Activated CD4-positive, alpha-beta T cell treated with anti-CD3 and anti-CD28 coated beads for 24 hours (primary cell): Measurements from ENCODE around the gene MOGAT2.

Source experiments
- DNase-seq, 2 donors: peaks; one replicate each; pipeline ENCODE4 v3.0.0-alpha.2; 2020; ENCODE audit warnings: low read depth in 2 of 2

Gene MOGAT2

GRCh38 chr11:75759832-75760231 is 42.2 kb downstream of the MOGAT2 start:
- no peak for DNase-seq

GRCh38 chr11:75760243-75760642 is 42.6 kb downstream of the MOGAT2 start:
- no peak for DNase-seq

GRCh38 chr11:75760710-75761493 is 43.3 kb downstream of the MOGAT2 start:
- no peak for DNase-seq

GRCh38 chr11:75762158-75762557 is 44.5 kb downstream of the MOGAT2 start:
- DNase-seq: no peak

GRCh38 chr11:75762885-75763284 is 45.2 kb downstream of the MOGAT2 start:
- DNase-seq: no peak

- no peak for DNase-seq
Measured at GRCh38 chr11:75763846-75764245, 46.2 kb downstream of the MOGAT2 start.

- DNase-seq: no peak
Measured at GRCh38 chr11:75765116-75765515, 47.5 kb downstream of the MOGAT2 start.

GRCh38 chr11:75766443-75767227 is 49.0 kb downstream of the MOGAT2 start:
- no peak for DNase-seq

- no peak for DNase-seq
Measured at GRCh38 chr11:75767228-75767572, 49.6 kb downstream of the MOGAT2 start.

- no peak for DNase-seq
Measured at GRCh38 chr11:75767793-75768111, 50.1 kb downstream of the MOGAT2 start.

- peak; percentile 54 to 60 for DNase-seq
Measured at GRCh38 chr11:75768112-75768908, 50.7 kb downstream of the MOGAT2 start, which contains the start of gene DGAT2. TSS of gene DGAT2 (plus strand) at chr11:75768778. CDS start at chr11:75768992, 214 bp downstream.

GRCh38 chr11:75768909-75769771 is 51.5 kb downstream of the MOGAT2 start:
- DNase-seq: no peak

GRCh38 chr11:75770102-75770501 is 52.5 kb downstream of the MOGAT2 start:
- DNase-seq: no peak

GRCh38 chr11:75771646-75772410 is 54.2 kb downstream of the MOGAT2 start:
- DNase-seq: no peak

GRCh38 chr11:75773595-75774353 is 56.1 kb downstream of the MOGAT2 start:
- no peak for DNase-seq

- no peak for DNase-seq
Measured at GRCh38 chr11:75775056-75775455, 57.4 kb downstream of the MOGAT2 start.

GRCh38 chr11:75776546-75776945 is 58.9 kb downstream of the MOGAT2 start:
- no peak for DNase-seq

GRCh38 chr11:75777461-75778110 is 59.9 kb downstream of the MOGAT2 start:
- no peak for DNase-seq

GRCh38 chr11:75778962-75779361 is 61.3 kb downstream of the MOGAT2 start:
- no peak for DNase-seq
